ENCODE results near the gene PTPN18. TPM values are rescaled to one million over a fixed set of nuclear protein-coding genes. Genes with fewer than 3 reads are reported as not detected.

Gene PTPN18
- total RNA-seq, 2 experiments from 2014 or later = 27.6 to 27.8 TPM

DNA sequence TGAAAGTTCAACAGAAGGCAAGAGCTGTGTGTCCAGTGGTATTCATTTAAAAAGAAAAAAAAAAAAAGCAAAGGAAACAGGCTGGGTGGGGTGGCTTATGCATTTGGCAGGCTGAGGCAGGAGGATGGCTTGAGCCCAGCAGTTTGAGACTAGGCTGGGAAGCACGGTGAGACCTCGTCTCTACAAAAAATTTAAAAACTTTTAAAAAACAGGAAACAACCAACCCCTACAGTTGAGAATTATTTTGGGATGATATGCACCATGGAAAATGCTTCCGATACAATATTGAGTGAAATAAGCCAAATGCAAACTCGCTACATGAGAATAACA, 31.2 kb downstream of the PTPN18 start:
- peaks cover 18% of the 10 kb centered on the region for H3K4me1 ChIP-seq (ENCODE audit: insufficient read depth, low read length)
- no peak overlapping the region for H3K27ac Mint-ChIP-seq
- no peak for TF ChIP-seq CTCF (IDR thresholded peaks at IDR 0.05)

DNA sequence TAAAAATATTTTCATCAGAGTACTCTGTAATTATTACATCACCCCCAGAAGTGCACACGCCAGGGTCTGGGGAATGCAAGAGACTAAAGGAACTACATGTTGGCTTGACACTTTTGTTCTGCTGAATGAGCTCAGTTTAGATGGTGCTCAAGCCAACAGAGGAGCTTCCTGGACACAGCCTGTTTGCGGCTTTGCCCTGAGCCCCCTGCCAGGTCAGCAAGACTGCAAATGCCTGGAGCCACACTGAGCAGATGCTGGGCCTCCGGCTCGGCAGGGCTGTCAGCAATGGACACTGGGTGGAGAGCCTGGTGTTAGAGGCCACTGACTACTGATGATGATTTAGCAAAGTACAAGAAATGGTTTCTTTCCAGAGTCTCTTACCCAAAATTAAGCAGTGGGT, 31.9 kb downstream of the PTPN18 start:
- ATAC-seq (ENCODE audit: poor library complexity) = no peak
- H3K36me3 Mint-ChIP-seq (ENCODE audit: low read depth) = peaks cover 8% of the 10 kb centered on the region
- peaks cover 13% of the 10 kb centered on the region for H3K4me1 Mint-ChIP-seq (ENCODE audit: low read depth)
- CTCF ChIA-PET = no interaction called here
- intact Hi-C loops (cut with DNase I, micrococcal nuclease) = no loop called here
- peaks cover 19% of the 10 kb centered on the region for H3K4me1 ChIP-seq (ENCODE audit: insufficient read depth, low read length)
- no peak overlapping the region for H3K4me3 ChIP-seq (ENCODE audit: low read length)
- H3K9me3 ChIP-seq (ENCODE audit: control insufficient read depth in 1 of 2, insufficient read depth in 1 of 2, low read length in 2 of 2) = no peaks in the 10 kb centered on the region
- peaks cover 2% of the 10 kb centered on the region for H3K36me3 ChIP-seq (ENCODE audit: insufficient read depth, low read length)
- no peak overlapping the region for H3K27ac Mint-ChIP-seq
- H3K27ac ChIP-seq (ENCODE audit: low read depth in 1 of 2, low read length in 2 of 2) = no peak overlapping the region
- no peak for DNase-seq
- peaks cover 6% of the 10 kb centered on the region for H3K27me3 Mint-ChIP-seq
- TF ChIP-seq CTCF (IDR thresholded peaks at IDR 0.05) = no peak
- H3K27me3 ChIP-seq (ENCODE audit: control insufficient read depth in 1 of 2, insufficient read depth in 2 of 2, low read length in 2 of 2) = no peaks in the 10 kb centered on the region
- H3K9me3 Mint-ChIP-seq = no peaks in the 10 kb centered on the region
- POLR2A ChIA-PET = interaction anchor here (2.6 kb wide), 1 partner anchor 46 kb away, joined by 12 read pairs; the partner anchor contains the start of gene IMP4
- H3K4me3 Mint-ChIP-seq = no peak overlapping the region

More for the DNA sequence above, 31.2 kb downstream of the PTPN18 start:
- peaks cover 10% of the 10 kb centered on the region for H3K4me1 Mint-ChIP-seq (ENCODE audit: low read depth)
- Histone ChIP-seq H3K36me3 (ENCODE audit: insufficient read depth, low read length) (peaks cover 2% of the 10 kb centered on the region), H3K9me3 (ENCODE audit: control insufficient read depth in 1 of 2, insufficient read depth in 1 of 2, low read length in 2 of 2) (no peaks in the 10 kb centered on the region), H3K27ac (ENCODE audit: low read depth in 1 of 2, low read length in 2 of 2) (no peak overlapping the region), H3K27me3 (ENCODE audit: control insufficient read depth in 1 of 2, insufficient read depth in 2 of 2, low read length in 2 of 2) (no peaks in the 10 kb centered on the region), H3K4me3 (ENCODE audit: low read length) (no peak overlapping the region)
- H3K4me3 Mint-ChIP-seq = no peak overlapping the region
- DNase-seq (no peak), ATAC-seq (ENCODE audit: poor library complexity) (no peak)
- intact Hi-C loops (cut with DNase I, micrococcal nuclease) = no loop called here
- H3K9me3 Mint-ChIP-seq = no peaks in the 10 kb centered on the region
- H3K27me3 Mint-ChIP-seq = peaks cover 3% of the 10 kb centered on the region
- H3K36me3 Mint-ChIP-seq (ENCODE audit: low read depth) = peaks cover 13% of the 10 kb centered on the region
- ChIA-PET POLR2A (no interaction called here), CTCF (no interaction called here)

GRCh38 chr2:130388221-130388907, 32.5 kb downstream of the PTPN18 start:
- no peaks in the 10 kb centered on the region for H3K9me3 ChIP-seq (ENCODE audit: control insufficient read depth in 1 of 2, insufficient read depth in 1 of 2, low read length in 2 of 2)
- ChIA-PET POLR2A (interaction anchor here (2.6 kb wide), 1 partner anchor 46 kb away, joined by 12 read pairs; the partner anchor contains the start of gene IMP4), CTCF (no interaction called here)
- no peak overlapping the region for H3K27ac ChIP-seq (ENCODE audit: low read depth in 1 of 2, low read length in 2 of 2)
- Mint-ChIP-seq H3K27me3 (peaks cover 8% of the 10 kb centered on the region), H3K9me3 (no peaks in the 10 kb centered on the region), H3K36me3 (ENCODE audit: low read depth) (peaks cover 4% of the 10 kb centered on the region), H3K4me3 (no peak overlapping the region), H3K4me1 (ENCODE audit: low read depth) (peaks cover 13% of the 10 kb centered on the region), H3K27ac (no peak overlapping the region)
- no peak overlapping the region for H3K4me3 ChIP-seq (ENCODE audit: low read length)
- TF ChIP-seq CTCF (IDR thresholded peaks at IDR 0.05) = no peak
- peaks cover 19% of the 10 kb centered on the region for H3K4me1 ChIP-seq (ENCODE audit: insufficient read depth, low read length)
- peaks cover 2% of the 10 kb centered on the region for H3K36me3 ChIP-seq (ENCODE audit: insufficient read depth, low read length)
- no peaks in the 10 kb centered on the region for H3K27me3 ChIP-seq (ENCODE audit: control insufficient read depth in 1 of 2, insufficient read depth in 2 of 2, low read length in 2 of 2)
- no peak for ATAC-seq (ENCODE audit: poor library complexity)
- no peak for DNase-seq
- intact Hi-C loops (cut with DNase I, micrococcal nuclease) = no loop called here
